ENCODE results near the gene OTUD6A.

OTUD6A gene

DNA sequence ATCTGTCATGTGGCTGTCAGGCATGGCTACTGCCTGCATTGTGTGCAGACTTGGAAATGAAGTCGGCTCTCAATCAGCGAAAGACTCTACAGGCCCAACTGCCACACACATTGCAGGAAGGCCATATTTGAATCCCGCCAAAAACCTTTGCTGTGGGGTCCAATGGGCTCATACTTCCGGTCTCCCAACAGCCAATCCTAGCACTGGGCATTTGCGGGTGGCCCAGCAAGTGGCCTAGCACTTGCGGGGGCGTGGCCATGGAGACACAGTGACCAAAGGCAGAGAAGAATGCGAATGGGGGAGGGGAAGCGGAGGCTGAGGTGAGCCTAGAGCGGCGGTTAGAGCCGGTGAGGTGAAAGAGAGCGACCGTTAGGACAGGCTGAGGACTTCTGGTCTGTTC is at the start of gene OTUD6A:
Gene OTUD6A (plus strand): TSS at position 382 of the 400 bp plus-strand sequence. CDS start 68 bp downstream, outside the sequence.
- DNase-seq (ENCODE audit: low read depth): no peak

- DNase-seq (ENCODE audit: low read depth): no peak
Observed at GRCh38 chrX:70012756-70013155, 49.5 kb upstream of the OTUD6A start.

DNA sequence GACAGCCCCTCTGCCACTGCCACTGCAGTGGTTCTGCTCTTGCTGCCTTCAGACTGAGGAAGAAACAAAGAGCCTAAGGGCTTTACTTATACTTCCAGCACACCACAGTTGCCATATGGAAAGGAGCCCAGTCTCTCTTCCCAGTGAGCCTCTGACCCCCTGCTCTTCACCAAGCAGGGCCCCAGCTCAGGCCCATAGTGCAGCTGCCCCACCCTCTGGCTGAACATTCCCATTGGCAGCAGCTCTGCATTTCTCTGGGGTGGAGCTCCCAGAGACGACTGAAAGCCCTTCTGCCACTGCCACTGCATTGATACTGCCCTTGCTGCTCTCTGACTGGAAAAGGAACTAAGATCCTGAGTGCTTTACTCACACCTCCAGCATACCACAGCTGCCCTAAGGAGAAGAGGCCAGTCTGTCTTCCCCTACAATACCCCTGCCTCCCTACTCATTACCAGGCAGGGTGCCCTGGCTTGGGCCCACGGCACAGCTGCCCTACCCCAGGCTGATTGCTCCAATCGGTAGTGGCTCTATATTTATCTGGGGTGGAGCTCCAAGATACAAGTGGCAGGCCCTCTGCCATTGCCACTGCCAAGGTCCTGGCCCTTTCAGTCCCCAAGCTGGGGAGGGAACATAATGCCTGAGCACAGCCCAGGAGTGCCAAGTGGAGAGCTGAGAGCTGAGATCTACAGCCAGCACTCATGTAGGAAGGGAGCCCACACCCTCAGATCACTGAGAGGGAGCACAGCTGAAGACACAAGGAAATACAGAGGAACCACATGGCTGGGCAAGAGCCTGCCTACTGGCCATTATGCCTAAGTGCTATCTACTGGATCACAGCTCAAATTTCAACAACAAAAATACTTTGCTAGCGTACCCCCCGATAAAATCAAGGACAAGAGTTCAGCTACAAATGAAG is 48.5 kb upstream of the OTUD6A start:
- no peak for DNase-seq (ENCODE audit: low read depth)

DNA sequence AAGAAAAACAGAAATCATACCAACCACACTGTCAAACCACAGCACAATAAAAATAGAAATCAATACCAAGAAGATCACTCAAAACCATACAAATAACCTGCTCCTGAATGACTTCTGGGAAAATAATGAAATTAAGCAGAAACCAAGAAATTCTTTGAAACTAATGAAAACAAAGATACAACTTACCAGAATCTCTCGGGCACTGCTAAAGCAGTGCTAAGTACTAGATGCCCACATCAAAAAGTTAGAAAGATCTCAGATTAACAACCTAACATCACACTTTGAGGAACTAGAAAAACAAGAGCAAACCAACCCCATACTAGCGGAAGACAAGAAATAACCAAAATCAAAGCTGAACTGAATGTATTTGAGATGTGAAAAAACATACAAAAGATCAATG is 45.7 kb upstream of the OTUD6A start:
- no peak for DNase-seq (ENCODE audit: low read depth)

DNA sequence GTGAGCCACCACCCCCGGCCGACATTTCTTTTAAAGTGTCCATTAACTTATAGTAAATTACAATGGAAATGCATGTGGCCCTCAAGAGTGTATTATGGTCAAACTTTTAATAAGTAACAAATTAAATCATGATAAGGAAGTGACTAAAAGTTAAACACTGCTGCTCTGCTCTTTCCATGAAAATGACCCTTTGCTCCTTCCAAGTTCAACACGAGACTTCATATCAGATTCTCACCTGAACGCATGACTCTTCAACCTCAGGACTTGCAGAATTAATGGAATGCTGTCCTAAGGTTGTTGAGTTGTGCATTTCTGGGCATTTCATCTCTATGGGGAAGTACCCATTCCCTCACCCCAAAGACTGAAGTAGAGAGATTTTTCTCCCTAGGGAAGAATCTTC is 39.6 kb upstream of the OTUD6A start:
- DNase-seq (ENCODE audit: low read depth): no peak

DNA sequence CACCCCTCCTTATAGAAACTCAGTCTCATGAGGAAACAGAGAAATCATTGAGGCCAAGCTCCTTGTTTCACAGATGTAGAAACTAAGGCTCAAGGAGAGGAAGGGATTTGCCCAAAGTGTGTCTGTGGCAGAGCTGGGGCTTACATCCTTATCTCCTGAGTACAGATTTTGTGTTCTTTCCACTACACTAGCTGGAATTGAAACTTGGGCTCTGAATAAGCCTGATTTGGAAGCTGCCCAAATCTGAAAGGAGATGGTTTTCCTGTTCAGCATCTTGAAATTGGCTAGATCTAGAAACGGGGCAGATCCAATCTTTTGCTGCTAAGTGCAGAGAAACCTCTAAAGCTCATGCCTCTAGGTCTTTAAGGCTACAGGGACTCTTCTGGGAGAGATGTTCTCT is 36.8 kb upstream of the OTUD6A start:
- no peak for DNase-seq (ENCODE audit: low read depth)

GRCh38 chrX:70026112-70026850 is 36.0 kb upstream of the OTUD6A start:
- DNase-seq (ENCODE audit: low read depth): no peak

- no peak for DNase-seq (ENCODE audit: low read depth)
Observed at GRCh38 chrX:70026851-70027200, 35.4 kb upstream of the OTUD6A start.

DNA sequence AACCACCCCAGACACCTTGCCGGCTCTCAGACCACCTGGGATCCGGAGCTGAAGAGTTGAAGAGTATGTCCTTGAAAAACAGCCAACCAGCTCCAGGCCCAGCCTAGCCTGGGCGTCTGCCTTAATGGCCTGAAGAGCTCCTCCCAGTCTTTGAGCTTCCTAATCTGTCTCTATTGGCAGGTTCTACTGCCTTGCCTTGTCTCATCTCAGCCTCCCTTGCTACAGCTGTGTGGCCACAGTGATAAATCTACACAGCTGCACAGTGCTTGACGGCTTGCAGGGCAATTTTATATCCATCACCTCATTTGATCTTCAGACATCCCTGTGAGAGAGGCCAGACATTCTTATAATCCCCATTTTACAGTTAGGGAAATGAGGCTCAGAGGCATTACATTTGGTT is 32.4 kb upstream of the OTUD6A start:
- no peak for DNase-seq (ENCODE audit: low read depth)

DNA sequence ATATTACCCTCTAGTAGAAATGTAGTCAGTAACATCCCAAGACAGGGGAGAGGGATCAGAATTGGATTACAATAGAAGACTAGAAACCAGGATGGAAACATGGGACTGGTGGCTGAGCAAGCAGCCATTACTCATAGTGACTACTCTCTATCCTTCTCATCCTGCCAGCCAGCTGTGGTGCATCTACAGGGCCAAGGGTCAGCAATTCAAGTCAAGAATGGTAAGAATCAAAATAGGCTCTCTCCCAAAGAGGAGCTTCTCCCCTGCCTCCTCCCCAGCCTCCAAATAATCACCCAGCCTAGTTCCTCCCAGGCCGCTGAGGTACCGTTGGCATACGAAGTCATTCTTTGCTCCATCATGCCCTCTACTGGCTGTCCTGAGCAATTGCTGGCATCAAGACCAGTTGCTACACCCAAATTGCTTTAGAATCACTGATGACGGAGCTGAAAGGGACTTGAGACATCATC is 31.9 kb upstream of the OTUD6A start:
- no peak for DNase-seq (ENCODE audit: low read depth)

DNA sequence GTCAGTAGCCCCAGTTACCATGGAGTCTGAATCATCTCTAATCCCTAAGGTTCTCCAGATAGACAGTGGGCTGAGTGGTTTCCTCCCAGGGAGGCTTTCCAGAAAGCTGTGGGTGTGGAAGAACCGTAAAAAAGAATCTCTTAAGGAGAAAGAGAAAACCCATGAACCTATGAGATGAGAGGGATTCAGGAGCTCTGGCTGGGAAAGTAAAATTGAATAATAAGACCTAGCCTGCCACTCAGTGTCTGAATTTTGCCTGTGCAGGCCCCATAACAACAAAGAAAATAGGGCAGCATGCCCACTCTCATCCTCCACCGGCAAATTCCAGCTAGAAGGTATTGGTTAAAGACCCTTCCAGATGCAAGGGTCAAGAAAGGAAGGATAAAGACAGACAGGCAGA is 29.5 kb upstream of the OTUD6A start:
- DNase-seq (ENCODE audit: low read depth): no peak

GRCh38 chrX:70033348-70034051 is 28.8 kb upstream of the OTUD6A start:
- no peak for DNase-seq (ENCODE audit: low read depth)

DNA sequence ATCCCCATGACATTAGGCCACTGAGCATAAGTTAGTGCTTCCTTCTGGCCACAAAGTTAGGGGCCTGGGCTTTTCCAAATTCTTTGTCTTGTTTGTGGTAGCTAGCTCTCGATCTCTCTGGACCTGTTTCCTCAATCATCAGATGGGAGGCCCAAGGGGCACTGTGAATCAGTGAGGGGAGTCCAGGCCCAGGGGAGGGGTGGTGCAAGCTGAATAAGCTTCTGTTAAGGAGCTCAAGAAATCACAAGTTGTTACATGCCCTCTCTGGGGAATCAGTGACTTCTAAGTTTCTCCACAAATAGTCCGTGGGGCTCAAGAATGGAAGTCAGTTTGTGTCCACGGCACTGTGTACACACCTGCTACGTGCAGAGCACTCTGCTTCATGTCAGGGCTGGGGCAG is 27.6 kb upstream of the OTUD6A start:
- DNase-seq (ENCODE audit: low read depth): no peak

GRCh38 chrX:70038515-70038914 is 23.7 kb upstream of the OTUD6A start:
- no peak for DNase-seq (ENCODE audit: low read depth)

DNA sequence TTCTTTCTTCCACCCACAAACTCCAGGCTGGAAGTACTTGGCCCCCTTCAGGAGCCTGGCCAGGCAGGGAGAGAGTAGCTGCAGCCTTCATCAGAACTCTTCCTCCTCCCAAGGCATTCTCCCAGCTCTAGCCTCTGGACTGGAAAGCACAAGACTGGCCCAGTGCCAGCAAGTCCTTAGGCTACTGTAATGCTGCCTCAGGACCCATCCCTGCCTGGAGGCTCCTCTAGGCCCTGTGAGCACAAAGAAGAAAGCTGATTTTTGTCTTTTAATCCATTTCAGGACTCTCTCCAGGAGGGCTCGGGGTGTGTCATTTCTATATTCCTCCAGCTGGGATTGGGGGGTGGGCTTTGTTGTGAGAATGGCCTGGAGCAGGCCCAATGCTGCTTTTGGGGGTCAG is 23.3 kb upstream of the OTUD6A start:
- DNase-seq (ENCODE audit: low read depth): no peak

DNA sequence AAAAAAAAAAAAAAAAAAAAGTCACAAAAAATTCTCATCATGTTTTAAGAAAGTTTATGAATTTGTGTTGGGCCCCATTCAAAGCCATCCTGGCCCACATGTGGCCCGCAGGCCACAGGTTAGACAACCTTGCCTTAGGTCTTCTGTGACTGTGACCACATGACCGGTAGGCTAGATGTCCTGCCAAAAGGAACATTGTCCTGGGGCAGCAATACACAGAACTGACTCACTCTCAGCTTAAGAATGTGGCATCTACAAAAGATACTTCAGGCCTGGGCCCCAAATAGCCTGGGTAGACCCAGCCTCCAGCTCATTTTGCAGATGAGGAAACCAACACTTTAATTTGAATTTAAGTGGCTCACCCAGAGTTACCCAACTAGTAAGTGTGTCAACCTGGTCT is 22.5 kb upstream of the OTUD6A start:
- no peak for DNase-seq (ENCODE audit: low read depth)

DNA sequence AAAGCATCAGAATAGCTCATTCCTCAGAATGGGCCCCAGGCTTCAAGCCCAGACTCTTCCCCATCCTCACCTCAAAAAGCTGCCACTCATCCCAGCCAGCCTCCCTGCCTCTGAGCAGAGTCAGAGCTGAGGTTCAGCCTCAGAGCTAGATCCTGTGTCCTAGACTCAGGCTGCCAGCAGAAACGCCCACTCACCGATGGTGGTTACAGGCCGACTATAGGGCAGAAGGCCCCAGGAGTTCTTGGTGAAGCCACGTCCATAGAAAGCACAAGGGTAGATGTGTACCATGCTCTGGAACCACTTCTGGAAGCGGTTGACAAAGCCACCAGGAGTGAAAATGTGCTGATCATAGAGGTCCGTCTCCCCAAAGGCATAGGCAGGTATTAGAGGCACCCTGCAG is 20.3 kb upstream of the OTUD6A start:
- no peak for DNase-seq (ENCODE audit: low read depth)

DNA sequence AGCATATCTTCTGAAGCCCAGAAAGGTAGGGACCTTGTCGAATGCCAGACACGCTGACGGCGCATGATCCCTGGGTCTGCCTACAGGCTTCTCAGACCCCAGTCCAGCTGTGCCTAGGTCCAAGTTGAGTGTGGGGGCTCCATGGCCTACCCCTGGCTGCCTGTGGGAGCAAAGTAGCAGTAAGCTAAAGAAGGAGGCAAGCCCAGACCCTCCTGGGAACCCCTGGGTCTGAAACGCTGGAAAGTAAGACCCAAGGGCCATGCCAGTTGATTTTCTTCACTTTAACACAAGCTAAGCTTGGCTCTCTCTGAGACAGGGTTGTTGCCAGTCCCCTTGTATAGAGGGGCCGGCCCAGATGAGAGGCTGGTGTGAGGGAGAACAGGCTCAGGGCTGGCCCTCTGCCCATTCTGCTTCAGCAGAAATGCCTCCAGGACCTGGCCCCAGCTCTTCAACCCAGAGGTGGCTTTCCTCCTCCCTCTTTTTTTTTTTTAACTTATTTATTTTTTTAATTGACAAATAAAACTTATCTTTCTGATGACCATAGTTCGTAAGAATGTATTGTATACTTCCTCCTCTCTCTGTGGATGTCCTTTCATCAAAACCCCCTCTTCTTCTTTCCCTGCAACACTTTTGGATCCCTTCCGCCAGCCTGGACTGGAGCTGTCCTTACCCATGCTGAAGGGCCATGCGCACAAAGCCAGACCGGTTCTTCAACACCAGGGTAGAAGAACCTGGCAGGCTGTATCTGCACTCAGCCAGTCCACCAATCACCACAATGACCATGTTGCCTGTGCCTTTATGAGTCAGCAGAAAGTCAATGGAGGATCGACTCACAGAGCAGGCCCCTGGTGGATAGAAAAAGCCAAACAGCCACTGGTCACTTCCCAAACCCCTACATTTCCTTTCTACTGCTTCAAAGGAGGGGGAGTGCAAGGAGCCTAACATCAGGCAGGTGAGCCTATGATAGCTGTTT is 19.6 kb upstream of the OTUD6A start:
- DNase-seq (ENCODE audit: low read depth): no peak

DNA sequence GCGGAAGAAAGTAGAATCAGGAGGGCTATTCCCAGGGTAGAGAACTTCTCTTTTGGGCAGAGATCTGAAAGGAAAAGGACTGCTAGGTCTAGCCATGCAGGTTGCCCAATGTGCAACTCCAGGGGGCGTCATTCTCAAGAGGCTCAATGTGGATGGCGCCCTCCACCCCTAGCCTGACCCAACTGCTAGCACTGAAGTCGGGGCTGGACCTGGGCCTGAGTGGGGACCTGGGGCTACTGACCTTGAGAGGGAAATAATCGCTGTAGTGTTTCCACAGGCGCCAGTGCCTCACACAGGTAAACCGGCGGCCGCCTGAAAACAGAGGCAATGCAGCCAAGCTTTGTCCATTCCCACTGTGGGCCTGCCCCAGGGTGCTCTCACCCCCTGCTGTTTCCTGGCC is 18.6 kb upstream of the OTUD6A start:
- no peak for DNase-seq (ENCODE audit: low read depth)

DNA sequence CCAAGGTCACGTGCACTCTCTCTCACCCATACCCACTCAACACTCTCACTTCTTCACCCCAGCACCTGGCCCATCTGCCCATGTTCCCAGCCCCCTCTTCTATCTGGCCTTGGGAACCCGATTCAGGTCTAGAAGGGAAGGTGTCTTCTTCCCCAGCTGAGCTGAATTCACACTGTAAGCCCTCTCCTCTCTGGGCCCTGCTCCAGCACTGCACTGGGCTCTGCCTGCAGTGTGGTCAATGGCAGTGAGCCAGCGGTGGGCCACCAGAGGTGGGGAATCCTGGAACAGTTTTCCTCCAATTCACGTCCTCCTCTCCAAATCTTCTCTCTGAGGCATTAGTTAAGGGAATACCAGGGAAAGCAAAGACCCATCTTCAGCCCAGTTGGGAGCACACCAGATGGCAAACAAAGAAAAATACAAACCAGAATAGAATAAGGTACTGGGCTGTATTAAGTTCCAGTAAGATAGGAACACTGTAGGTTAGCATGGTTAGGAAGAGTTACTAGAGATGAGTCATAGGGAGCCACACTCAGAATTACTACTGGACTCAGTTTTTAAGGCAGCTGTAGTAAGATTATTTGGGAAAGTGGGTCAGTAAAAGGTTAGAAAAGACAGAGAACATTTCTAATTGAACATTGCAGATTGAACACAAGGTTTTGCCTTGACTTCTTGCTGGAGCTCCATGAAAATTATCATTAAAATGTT is 17.6 kb upstream of the OTUD6A start:
- no peak for DNase-seq (ENCODE audit: low read depth)

GRCh38 chrX:70046978-70047377 is 15.3 kb upstream of the OTUD6A start:
- no peak for DNase-seq (ENCODE audit: low read depth)

All from activated gamma-delta T cell treated with anti-CD3 and anti-CD28 coated beads, Interleukin-2, amount 50 U/mL, for 16 hours (primary cell).